SIG-M5 (cell line): ENCODE data around the gene MFSD2A.
"Not testable (repeated sequence)": the region's sequence is repeated elsewhere in the genome, so short reads cannot be mapped to it uniquely, and the experiment has no call there.

Experiments used
- DNase-seq: peaks from one replicate; lab custom pipeline; 2025; lab: John Stamatoyannopoulos, UW

The MFSD2A gene

GRCh38 chr1:39969048-39969447 is 14.1 kb downstream of the MFSD2A start:
- no peak for DNase-seq

GRCh38 chr1:39969531-39970270 is 14.8 kb downstream of the MFSD2A start:
- no peak for DNase-seq

GRCh38 chr1:39970274-39970673 is 15.3 kb downstream of the MFSD2A start:
- no peak for DNase-seq

GRCh38 chr1:39971138-39971537 is 16.2 kb downstream of the MFSD2A start:
- no peak for DNase-seq

- DNase-seq, result no peak
These were observed 18.7 kb downstream of the MFSD2A start for GRCh38 chr1:39973503-39974135.

GRCh38 chr1:39976732-39977131 is 21.8 kb downstream of the MFSD2A start:
- no peak for DNase-seq

GRCh38 chr1:39977202-39977601 is 22.3 kb downstream of the MFSD2A start:
- no peak for DNase-seq

- DNase-seq, result no peak
These were observed 24.7 kb downstream of the MFSD2A start for GRCh38 chr1:39979654-39980053.

GRCh38 chr1:39980555-39981313 is 25.8 kb downstream of the MFSD2A start:
- no peak for DNase-seq

- no peak for DNase-seq
These were observed 26.4 kb downstream of the MFSD2A start for GRCh38 chr1:39981385-39981784.

GRCh38 chr1:39981945-39982344 is 27.0 kb downstream of the MFSD2A start:
- no peak for DNase-seq

- not testable (repeated sequence) for DNase-seq
These were observed 29.5 kb downstream of the MFSD2A start for GRCh38 chr1:39984480-39984879.

GRCh38 chr1:39984951-39985350 is 30.0 kb downstream of the MFSD2A start:
- no peak for DNase-seq

GRCh38 chr1:39987869-39988268 is 32.9 kb downstream of the MFSD2A start:
- no peak for DNase-seq

- no peak for DNase-seq
These were observed 33.8 kb downstream of the MFSD2A start for GRCh38 chr1:39988618-39989343.

GRCh38 chr1:39990428-39990827 is 35.5 kb downstream of the MFSD2A start:
- DNase-seq, result no peak

GRCh38 chr1:39992234-39992633 is 37.3 kb downstream of the MFSD2A start:
- DNase-seq, result no peak

GRCh38 chr1:39992888-39993287 is 37.9 kb downstream of the MFSD2A start:
- DNase-seq, result no peak

- DNase-seq, result no peak
These were observed 41.0 kb downstream of the MFSD2A start for GRCh38 chr1:39995973-39996393.

GRCh38 chr1:39996396-39997004 is 41.6 kb downstream of the MFSD2A start:
- DNase-seq, result no peak

- DNase-seq, result no peak
These were observed 46.5 kb downstream of the MFSD2A start for GRCh38 chr1:40001456-40001855.
